HepG2 (cell line): ENCODE measurements around the gene CMTM5. TPM values are rescaled to one million over a fixed set of nuclear protein-coding genes. Genes with fewer than 3 reads are reported as not detected.

Source experiments
- HNRNPK ChIP-seq: fragments of 200-400 bp; formaldehyde crosslinking; IDR thresholded peaks from 2 replicates; pipeline ENCODE4 v1.6.1; 2018; ENCODE audit warnings: low read length, low read depth, moderate library complexity, mild to moderate bottlenecking; ENCODE audit not compliant: poor library complexity, severe bottlenecking
- HNRNPLL ChIP-seq: fragments of 200-400 bp; formaldehyde crosslinking; IDR thresholded peaks from 2 replicates; pipeline ENCODE4 v1.6.1; 2017; ENCODE audit warnings: mild to moderate bottlenecking, low read depth, low read length; ENCODE audit not compliant: poor library complexity, severe bottlenecking
- POGZ ChIP-seq: sonication (generic); formaldehyde crosslinking; IDR thresholded peaks from 2 replicates; pipeline ENCODE4 v1.4.0; 2020; ENCODE audit warnings: mild to moderate bottlenecking, missing genetic modification reagents
- SRY ChIP-seq: sonication (generic); formaldehyde crosslinking; IDR thresholded peaks from 2 replicates; pipeline ENCODE4 v1.8.0; 2022; ENCODE audit warnings: mild to moderate bottlenecking, missing genetic modification reagents
- ZFP90 ChIP-seq: sonication (generic); formaldehyde crosslinking; IDR thresholded peaks from 2 replicates; pipeline ENCODE4 v1.8.0; 2022; ENCODE audit warnings: missing genetic modification reagents, mild to moderate bottlenecking, inconsistent platforms, borderline replicate concordance
- ZNF143 ChIP-seq: sonication (generic); formaldehyde crosslinking; IDR thresholded peaks from 2 replicates; pipeline ENCODE4 v1.4.0; 2020; ENCODE audit warnings: missing genetic modification reagents
- ZNF768 ChIP-seq: sonication (generic); formaldehyde crosslinking; IDR thresholded peaks from 2 replicates; pipeline ENCODE4 v1.4.0; 2020; ENCODE audit warnings: missing genetic modification reagents
- ZNF776 ChIP-seq: sonication (generic); formaldehyde crosslinking; IDR thresholded peaks from 2 replicates; pipeline ENCODE4 v1.4.0; 2020; ENCODE audit warnings: mild to moderate bottlenecking, missing genetic modification reagents
- polyA plus RNA-seq, 8 experiments: library from polyadenylated mRNA; depleted of rRNA in 3 of 8; stranded (reverse) in 7 of 8; unstranded in 1 of 8; fragments of >200 nt; fragmentation: Illumina TruSeq in 4 of 8; extraction: Trizol in 4 of 8; gene quantifications; 2 replicates each; pipeline versions ENCODE4 v1.2.1 to v1.2.3, GENCODE V29; 2011 to 2016; ENCODE audit warnings: low read depth in 4 of 8, missing spikeins in 1 of 8, mixed read lengths in 1 of 8; ENCODE audit not compliant: insufficient read depth in 1 of 8
- total RNA-seq, 5 experiments: library from RNA; depleted of rRNA; stranded (reverse); fragments of >200 nt; fragmentation: Illumina TruSeq; extraction: Trizol; gene quantifications; 2 replicates each; pipeline ENCODE4 v1.2.3, GENCODE V29; 2016; ENCODE audit warnings: low read depth in 1 of 5
- TF ChIP-seq, protein P1 (sequence below): sonication (generic); formaldehyde crosslinking; IDR thresholded peaks from 2 replicates; pipeline ENCODE4 v1.5.1; 2020; ENCODE audit warnings: missing genetic modification reagents, mild to moderate bottlenecking, borderline replicate concordance
- TF ChIP-seq, protein P2 (sequence below): sonication (generic); formaldehyde crosslinking; conservative IDR thresholded peaks from 2 replicates; pipeline ENCODE4 v1.4.0; 2020; ENCODE audit warnings: missing genetic modification reagents
- TF ChIP-seq, protein P3 (sequence below): IDR thresholded peaks from 2 replicates; pipeline ENCODE4 v1.6.1; 2018; ENCODE audit warnings: missing genetic modification reagents, mild to moderate bottlenecking, missing compliant biosample characterization
- TF ChIP-seq, protein P4 (sequence below): sonication (generic); formaldehyde crosslinking; IDR thresholded peaks from 2 replicates; pipeline ENCODE4 v1.4.0; 2020; ENCODE audit warnings: mild to moderate bottlenecking, missing genetic modification reagents, borderline replicate concordance
- TF ChIP-seq, protein P5 (sequence below): sonication (generic); formaldehyde crosslinking; IDR thresholded peaks from 2 replicates; pipeline ENCODE4 v1.8.1; 2022; ENCODE audit warnings: low read depth, mild to moderate bottlenecking, missing genetic modification reagents

CMTM5 gene
- total and polyA plus RNA-seq, 2 of the 13 experiments (the other 11 are each of a cell fraction or from before 2014, with no cell fraction given), result not detected

DNA sequence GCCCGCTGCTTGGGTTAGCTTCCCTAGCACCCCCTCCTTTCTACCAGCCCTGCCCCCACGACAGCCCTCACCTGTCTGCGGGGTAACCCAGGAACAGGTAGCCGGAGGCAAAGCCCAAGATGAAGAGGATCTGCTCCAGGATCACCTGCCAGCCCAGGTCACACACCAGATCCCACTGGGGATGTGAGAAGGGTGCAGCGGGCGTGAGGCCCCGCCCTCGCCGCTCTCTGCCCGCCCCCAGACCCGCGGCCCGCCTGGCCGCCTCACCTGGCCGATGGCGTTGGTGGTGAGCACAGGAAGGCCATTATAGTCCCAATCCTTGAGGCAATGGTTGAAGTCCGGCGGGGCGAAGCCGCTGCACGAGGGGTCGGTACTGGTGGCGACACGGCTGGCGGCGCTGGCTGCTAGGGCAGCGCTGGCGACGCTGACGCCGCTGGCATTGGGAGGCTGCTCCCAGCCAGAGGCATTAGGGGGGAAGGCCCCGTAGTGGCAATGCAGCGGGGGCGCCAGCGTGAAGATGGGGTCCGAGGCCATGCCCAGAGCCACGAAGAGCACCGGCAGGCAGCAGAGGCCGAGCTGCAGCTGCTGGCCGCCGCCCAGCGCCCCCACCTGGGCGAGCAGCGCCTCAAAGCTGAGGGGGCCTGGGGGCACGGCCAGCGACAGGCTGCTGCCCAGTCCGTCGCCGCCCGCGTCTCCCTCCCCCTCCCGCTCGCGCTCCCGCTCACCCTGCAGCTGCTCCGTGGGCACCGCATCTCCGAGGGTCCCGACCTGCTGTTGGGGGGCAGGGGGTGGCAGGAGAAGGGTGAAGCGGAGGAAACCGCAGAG, 25.0 kb upstream of the CMTM5 start (continued):
- TF ChIP-seq ZNF768 (CRISPR knock-in tag), result 0 out of 2 replicates have a peak, but pooled peaks have one; percentile 10
- 0 out of 2 replicates have a peak, but pooled peaks have one; percentile 10 for TF ChIP-seq POGZ (CRISPR knock-in tag)
- no peak for TF ChIP-seq ZFP90 (CRISPR knock-in tag)
- TF ChIP-seq ZNF143, result no peak
- TF ChIP-seq HNRNPK, result no peak
- TF ChIP-seq, protein P1, sequence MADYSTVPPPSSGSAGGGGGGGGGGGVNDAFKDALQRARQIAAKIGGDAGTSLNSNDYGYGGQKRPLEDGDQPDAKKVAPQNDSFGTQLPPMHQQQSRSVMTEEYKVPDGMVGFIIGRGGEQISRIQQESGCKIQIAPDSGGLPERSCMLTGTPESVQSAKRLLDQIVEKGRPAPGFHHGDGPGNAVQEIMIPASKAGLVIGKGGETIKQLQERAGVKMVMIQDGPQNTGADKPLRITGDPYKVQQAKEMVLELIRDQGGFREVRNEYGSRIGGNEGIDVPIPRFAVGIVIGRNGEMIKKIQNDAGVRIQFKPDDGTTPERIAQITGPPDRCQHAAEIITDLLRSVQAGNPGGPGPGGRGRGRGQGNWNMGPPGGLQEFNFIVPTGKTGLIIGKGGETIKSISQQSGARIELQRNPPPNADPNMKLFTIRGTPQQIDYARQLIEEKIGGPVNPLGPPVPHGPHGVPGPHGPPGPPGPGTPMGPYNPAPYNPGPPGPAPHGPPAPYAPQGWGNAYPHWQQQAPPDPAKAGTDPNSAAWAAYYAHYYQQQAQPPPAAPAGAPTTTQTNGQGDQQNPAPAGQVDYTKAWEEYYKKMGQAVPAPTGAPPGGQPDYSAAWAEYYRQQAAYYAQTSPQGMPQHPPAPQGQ, result no peak
- TF ChIP-seq, protein P2, sequence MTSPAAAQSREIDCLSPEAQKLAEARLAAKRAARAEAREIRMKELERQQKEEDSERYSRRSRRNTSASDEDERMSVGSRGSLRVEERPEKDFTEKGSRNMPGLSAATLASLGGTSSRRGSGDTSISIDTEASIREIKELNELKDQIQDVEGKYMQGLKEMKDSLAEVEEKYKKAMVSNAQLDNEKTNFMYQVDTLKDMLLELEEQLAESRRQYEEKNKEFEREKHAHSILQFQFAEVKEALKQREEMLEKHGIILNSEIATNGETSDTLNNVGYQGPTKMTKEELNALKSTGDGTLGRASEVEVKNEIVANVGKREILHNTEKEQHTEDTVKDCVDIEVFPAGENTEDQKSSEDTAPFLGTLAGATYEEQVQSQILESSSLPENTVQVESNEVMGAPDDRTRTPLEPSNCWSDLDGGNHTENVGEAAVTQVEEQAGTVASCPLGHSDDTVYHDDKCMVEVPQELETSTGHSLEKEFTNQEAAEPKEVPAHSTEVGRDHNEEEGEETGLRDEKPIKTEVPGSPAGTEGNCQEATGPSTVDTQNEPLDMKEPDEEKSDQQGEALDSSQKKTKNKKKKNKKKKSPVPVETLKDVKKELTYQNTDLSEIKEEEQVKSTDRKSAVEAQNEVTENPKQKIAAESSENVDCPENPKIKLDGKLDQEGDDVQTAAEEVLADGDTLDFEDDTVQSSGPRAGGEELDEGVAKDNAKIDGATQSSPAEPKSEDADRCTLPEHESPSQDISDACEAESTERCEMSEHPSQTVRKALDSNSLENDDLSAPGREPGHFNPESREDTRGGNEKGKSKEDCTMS (CRISPR knock-in tag), result no peak
- peak; percentile 44 for TF ChIP-seq ZNF776 (CRISPR knock-in tag)
- peak; percentile 21 for TF ChIP-seq HNRNPLL
- TF ChIP-seq, protein P3, sequence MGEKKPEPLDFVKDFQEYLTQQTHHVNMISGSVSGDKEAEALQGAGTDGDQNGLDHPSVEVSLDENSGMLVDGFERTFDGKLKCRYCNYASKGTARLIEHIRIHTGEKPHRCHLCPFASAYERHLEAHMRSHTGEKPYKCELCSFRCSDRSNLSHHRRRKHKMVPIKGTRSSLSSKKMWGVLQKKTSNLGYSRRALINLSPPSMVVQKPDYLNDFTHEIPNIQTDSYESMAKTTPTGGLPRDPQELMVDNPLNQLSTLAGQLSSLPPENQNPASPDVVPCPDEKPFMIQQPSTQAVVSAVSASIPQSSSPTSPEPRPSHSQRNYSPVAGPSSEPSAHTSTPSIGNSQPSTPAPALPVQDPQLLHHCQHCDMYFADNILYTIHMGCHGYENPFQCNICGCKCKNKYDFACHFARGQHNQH (CRISPR knock-in tag), result no peak
- TF ChIP-seq, protein P4, sequence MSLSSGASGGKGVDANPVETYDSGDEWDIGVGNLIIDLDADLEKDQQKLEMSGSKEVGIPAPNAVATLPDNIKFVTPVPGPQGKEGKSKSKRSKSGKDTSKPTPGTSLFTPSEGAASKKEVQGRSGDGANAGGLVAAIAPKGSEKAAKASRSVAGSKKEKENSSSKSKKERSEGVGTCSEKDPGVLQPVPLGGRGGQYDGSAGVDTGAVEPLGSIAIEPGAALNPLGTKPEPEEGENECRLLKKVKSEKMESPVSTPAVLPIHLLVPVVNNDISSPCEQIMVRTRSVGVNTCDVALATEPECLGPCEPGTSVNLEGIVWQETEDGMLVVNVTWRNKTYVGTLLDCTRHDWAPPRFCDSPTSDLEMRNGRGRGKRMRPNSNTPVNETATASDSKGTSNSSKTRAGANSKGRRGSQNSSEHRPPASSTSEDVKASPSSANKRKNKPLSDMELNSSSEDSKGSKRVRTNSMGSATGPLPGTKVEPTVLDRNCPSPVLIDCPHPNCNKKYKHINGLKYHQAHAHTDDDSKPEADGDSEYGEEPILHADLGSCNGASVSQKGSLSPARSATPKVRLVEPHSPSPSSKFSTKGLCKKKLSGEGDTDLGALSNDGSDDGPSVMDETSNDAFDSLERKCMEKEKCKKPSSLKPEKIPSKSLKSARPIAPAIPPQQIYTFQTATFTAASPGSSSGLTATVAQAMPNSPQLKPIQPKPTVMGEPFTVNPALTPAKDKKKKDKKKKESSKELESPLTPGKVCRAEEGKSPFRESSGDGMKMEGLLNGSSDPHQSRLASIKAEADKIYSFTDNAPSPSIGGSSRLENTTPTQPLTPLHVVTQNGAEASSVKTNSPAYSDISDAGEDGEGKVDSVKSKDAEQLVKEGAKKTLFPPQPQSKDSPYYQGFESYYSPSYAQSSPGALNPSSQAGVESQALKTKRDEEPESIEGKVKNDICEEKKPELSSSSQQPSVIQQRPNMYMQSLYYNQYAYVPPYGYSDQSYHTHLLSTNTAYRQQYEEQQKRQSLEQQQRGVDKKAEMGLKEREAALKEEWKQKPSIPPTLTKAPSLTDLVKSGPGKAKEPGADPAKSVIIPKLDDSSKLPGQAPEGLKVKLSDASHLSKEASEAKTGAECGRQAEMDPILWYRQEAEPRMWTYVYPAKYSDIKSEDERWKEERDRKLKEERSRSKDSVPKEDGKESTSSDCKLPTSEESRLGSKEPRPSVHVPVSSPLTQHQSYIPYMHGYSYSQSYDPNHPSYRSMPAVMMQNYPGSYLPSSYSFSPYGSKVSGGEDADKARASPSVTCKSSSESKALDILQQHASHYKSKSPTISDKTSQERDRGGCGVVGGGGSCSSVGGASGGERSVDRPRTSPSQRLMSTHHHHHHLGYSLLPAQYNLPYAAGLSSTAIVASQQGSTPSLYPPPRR (CRISPR knock-in tag), result no peak
- no peak for TF ChIP-seq SRY (CRISPR knock-in tag)
- TF ChIP-seq, protein P5, sequence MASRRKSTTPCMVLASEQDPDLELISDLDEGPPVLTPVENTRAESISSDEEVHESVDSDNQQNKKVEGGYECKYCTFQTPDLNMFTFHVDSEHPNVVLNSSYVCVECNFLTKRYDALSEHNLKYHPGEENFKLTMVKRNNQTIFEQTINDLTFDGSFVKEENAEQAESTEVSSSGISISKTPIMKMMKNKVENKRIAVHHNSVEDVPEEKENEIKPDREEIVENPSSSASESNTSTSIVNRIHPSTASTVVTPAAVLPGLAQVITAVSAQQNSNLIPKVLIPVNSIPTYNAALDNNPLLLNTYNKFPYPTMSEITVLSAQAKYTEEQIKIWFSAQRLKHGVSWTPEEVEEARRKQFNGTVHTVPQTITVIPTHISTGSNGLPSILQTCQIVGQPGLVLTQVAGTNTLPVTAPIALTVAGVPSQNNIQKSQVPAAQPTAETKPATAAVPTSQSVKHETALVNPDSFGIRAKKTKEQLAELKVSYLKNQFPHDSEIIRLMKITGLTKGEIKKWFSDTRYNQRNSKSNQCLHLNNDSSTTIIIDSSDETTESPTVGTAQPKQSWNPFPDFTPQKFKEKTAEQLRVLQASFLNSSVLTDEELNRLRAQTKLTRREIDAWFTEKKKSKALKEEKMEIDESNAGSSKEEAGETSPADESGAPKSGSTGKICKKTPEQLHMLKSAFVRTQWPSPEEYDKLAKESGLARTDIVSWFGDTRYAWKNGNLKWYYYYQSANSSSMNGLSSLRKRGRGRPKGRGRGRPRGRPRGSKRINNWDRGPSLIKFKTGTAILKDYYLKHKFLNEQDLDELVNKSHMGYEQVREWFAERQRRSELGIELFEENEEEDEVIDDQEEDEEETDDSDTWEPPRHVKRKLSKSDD (CRISPR knock-in tag), result no peak
